ENCODE measurements around the gene GUCY1A1.

DNA sequence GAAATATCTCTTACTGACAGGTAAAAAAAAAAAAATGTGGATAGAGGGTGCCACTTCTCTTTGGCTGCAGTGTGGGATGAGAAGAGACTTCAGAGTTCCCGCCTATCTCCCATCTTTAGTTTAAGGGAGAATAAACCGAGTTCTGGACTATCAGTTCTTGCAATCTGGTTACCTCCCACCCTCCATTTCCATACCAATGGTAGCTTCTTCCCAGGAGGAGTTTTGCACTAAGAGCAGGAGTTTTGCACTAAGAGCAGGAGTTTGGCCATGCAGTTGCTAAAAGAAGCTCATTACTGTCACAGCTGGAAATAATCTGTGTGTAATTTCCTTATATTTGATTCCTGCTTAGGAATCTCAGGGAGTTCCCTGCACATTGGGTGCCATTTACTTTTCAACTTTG lies 81.4 kb downstream of the GUCY1A1 start:
- TF ChIP-seq, protein P1, sequence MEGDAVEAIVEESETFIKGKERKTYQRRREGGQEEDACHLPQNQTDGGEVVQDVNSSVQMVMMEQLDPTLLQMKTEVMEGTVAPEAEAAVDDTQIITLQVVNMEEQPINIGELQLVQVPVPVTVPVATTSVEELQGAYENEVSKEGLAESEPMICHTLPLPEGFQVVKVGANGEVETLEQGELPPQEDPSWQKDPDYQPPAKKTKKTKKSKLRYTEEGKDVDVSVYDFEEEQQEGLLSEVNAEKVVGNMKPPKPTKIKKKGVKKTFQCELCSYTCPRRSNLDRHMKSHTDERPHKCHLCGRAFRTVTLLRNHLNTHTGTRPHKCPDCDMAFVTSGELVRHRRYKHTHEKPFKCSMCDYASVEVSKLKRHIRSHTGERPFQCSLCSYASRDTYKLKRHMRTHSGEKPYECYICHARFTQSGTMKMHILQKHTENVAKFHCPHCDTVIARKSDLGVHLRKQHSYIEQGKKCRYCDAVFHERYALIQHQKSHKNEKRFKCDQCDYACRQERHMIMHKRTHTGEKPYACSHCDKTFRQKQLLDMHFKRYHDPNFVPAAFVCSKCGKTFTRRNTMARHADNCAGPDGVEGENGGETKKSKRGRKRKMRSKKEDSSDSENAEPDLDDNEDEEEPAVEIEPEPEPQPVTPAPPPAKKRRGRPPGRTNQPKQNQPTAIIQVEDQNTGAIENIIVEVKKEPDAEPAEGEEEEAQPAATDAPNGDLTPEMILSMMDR (IDR thresholded peaks at IDR 0.05) = no peak
- TF ChIP-seq ZNF263 (CRISPR knock-in tag; IDR thresholded peaks at IDR 0.05; ENCODE audit: low read depth) (no peak), MYBL2 (CRISPR knock-in tag; IDR thresholded peaks at IDR 0.05) (no peak), CDX4 (CRISPR knock-in tag; IDR thresholded peaks at IDR 0.05; ENCODE audit: borderline replicate concordance) (no peak), E2F4 (CRISPR knock-in tag; IDR thresholded peaks at IDR 0.05; ENCODE audit: borderline replicate concordance, low read depth) (no peak), PREB (CRISPR knock-in tag; IDR thresholded peaks at IDR 0.05; ENCODE audit: borderline replicate concordance) (no peak), ATF1 (CRISPR knock-in tag; IDR thresholded peaks at IDR 0.05) (no peak), JUN (CRISPR knock-in tag; IDR thresholded peaks at IDR 0.05) (no peak), CREB1 (CRISPR knock-in tag; IDR thresholded peaks at IDR 0.05) (no peak), E2F5 (CRISPR knock-in tag; IDR thresholded peaks at IDR 0.05) (no peak)
- TF ChIP-seq, protein P2, sequence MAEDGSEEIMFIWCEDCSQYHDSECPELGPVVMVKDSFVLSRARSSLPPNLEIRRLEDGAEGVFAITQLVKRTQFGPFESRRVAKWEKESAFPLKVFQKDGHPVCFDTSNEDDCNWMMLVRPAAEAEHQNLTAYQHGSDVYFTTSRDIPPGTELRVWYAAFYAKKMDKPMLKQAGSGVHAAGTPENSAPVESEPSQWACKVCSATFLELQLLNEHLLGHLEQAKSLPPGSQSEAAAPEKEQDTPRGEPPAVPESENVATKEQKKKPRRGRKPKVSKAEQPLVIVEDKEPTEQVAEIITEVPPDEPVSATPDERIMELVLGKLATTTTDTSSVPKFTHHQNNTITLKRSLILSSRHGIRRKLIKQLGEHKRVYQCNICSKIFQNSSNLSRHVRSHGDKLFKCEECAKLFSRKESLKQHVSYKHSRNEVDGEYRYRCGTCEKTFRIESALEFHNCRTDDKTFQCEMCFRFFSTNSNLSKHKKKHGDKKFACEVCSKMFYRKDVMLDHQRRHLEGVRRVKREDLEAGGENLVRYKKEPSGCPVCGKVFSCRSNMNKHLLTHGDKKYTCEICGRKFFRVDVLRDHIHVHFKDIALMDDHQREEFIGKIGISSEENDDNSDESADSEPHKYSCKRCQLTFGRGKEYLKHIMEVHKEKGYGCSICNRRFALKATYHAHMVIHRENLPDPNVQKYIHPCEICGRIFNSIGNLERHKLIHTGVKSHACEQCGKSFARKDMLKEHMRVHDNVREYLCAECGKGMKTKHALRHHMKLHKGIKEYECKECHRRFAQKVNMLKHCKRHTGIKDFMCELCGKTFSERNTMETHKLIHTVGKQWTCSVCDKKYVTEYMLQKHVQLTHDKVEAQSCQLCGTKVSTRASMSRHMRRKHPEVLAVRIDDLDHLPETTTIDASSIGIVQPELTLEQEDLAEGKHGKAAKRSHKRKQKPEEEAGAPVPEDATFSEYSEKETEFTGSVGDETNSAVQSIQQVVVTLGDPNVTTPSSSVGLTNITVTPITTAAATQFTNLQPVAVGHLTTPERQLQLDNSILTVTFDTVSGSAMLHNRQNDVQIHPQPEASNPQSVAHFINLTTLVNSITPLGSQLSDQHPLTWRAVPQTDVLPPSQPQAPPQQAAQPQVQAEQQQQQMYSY (CRISPR knock-in tag; IDR thresholded peaks at IDR 0.05) = no peak

Data from WTC11 (cell line).